BJ (cell line): ENCODE data around the gene FGGY. TPM values are rescaled to one million over a fixed set of nuclear protein-coding genes. Genes with fewer than 3 reads are reported as not detected.

Source experiments
- CTCF ChIA-PET: fragments of 350-600 bp; formaldehyde crosslinking; extraction: SDS; loops from one replicate; lab custom pipeline; 2021; ENCODE audit warnings: antibody characterized with exemption, inconsistent platforms; lab: Yijun Ruan, JAX
- POLR2A ChIA-PET: fragments of 300-600 bp; sonication (Branson Sonifier 250); formaldehyde crosslinking; extraction: SDS; loops from one replicate; lab custom pipeline; 2021; ENCODE audit warnings: antibody characterized with exemption; lab: Charles Lee
- DNase-seq: peaks from one replicate; pipeline ENCODE4 v3.0.0-alpha.2; 2011; ENCODE audit warnings: low read depth
- H3K27me3 ChIP-seq: 2 replicates; pipeline ENCODE4 v1.6.0; 2011; ENCODE audit warnings: low read length; ENCODE audit not compliant: control insufficient read depth, insufficient read depth
- H3K36me3 ChIP-seq: 2 replicates; pipeline ENCODE4 v1.5.1; 2011; ENCODE audit warnings: low read length; ENCODE audit not compliant: control insufficient read depth, insufficient read depth
- H3K4me3 ChIP-seq: 2 replicates; pipeline ENCODE4 v1.5.1; 2011; ENCODE audit warnings: low read depth, mild to moderate bottlenecking, control low read depth, low read length
- CTCF ChIP-seq: IDR thresholded peaks from 2 replicates; pipeline ENCODE4 v1.5.1; 2011; ENCODE audit warnings: low read depth, mild to moderate bottlenecking, control low read depth, inconsistent platforms, low read length, moderate library complexity; ENCODE audit not compliant: insufficient read depth
- polyA plus RNA-seq: library from polyadenylated mRNA; depleted of rRNA; stranded (reverse); fragments of >200 nt; gene quantifications from 2 replicates; pipeline ENCODE4 v1.2.3, GENCODE V29; 2011

FGGY gene
- polyA plus RNA-seq, 1 experiment: 9.9 TPM

- no peak for TF ChIP-seq CTCF
- no peak overlapping the region for H3K4me3 ChIP-seq
- H3K27me3 ChIP-seq: no peaks in the 10 kb centered on the region
- ChIA-PET CTCF (interaction anchor here (0.8 kb wide), 1 partner anchor 73 kb away, joined by 3 read pairs; no protein-coding TSS in a partner anchor), POLR2A (interaction anchor here (0.6 kb wide), 1 partner anchor 192 kb away, joined by 3 read pairs; no protein-coding TSS in a partner anchor)
- H3K36me3 ChIP-seq: no peaks in the 10 kb centered on the region
- peak; percentile 39 for DNase-seq
These were observed 180.4 kb downstream of the FGGY start for GRCh38 chr1:59477286-59477685.

- CTCF ChIA-PET: no interaction called here
- H3K36me3 ChIP-seq: no peaks in the 10 kb centered on the region
- H3K27me3 ChIP-seq: no peaks in the 10 kb centered on the region
- DNase-seq: no peak
- TF ChIP-seq CTCF: no peak
- POLR2A ChIA-PET: interaction anchor here (0.6 kb wide), 1 partner anchor 192 kb away, joined by 3 read pairs; no protein-coding TSS in a partner anchor
- H3K4me3 ChIP-seq: no peak overlapping the region
These were observed 181.0 kb downstream of the FGGY start for GRCh38 chr1:59477867-59478266.

- no peak for DNase-seq
- ChIA-PET POLR2A (no interaction called here), CTCF (no interaction called here)
- Histone ChIP-seq H3K4me3 (no peak overlapping the region), H3K36me3 (no peaks in the 10 kb centered on the region), H3K27me3 (no peaks in the 10 kb centered on the region)
- no peak for TF ChIP-seq CTCF
These were observed 181.9 kb downstream of the FGGY start for GRCh38 chr1:59478822-59479221.

- ChIA-PET CTCF (no interaction called here), POLR2A (no interaction called here)
- H3K27me3 ChIP-seq: no peaks in the 10 kb centered on the region
- no peak for TF ChIP-seq CTCF
- no peak for DNase-seq
- no peaks in the 10 kb centered on the region for H3K36me3 ChIP-seq
- H3K4me3 ChIP-seq: no peak overlapping the region
These were observed 183.4 kb downstream of the FGGY start for GRCh38 chr1:59480188-59480888.

GRCh38 chr1:59481881-59482505, 185.1 kb downstream of the FGGY start:
- CTCF ChIA-PET: interaction anchor here (0.6 kb wide), 1 partner anchor 600 kb away, joined by 3 read pairs; no protein-coding TSS in a partner anchor
- Histone ChIP-seq H3K36me3 (no peaks in the 10 kb centered on the region), H3K4me3 (no peak overlapping the region), H3K27me3 (no peaks in the 10 kb centered on the region)
- POLR2A ChIA-PET: no interaction called here
- no peak for DNase-seq
- TF ChIP-seq CTCF: no peak
